Rectal smooth muscle tissue (tissue), 1 donor: ENCODE data around the gene TOMM5.

Experiments
- H3K27ac ChIP-seq: one replicate; pipeline ENCODE4 v1.7.0; 2013; ENCODE audit warnings: low read depth, low read length, inconsistent platforms
- H3K27me3 ChIP-seq: one replicate; pipeline ENCODE4 v1.7.0; 2013; ENCODE audit warnings: low read length; ENCODE audit not compliant: control insufficient read depth, insufficient read depth
- H3K36me3 ChIP-seq: one replicate; pipeline ENCODE4 v1.7.0; 2013; ENCODE audit warnings: low read length; ENCODE audit not compliant: control insufficient read depth, insufficient read depth
- H3K4me1 ChIP-seq: one replicate; pipeline ENCODE4 v1.7.0; 2013; ENCODE audit warnings: low read length; ENCODE audit not compliant: control insufficient read depth, insufficient read depth
- H3K4me3 ChIP-seq: one replicate; pipeline ENCODE4 v1.7.0; 2013; ENCODE audit warnings: low read length
- H3K9ac ChIP-seq: one replicate; pipeline ENCODE4 v1.7.0; 2013; ENCODE audit warnings: low read length

TOMM5 gene

DNA sequence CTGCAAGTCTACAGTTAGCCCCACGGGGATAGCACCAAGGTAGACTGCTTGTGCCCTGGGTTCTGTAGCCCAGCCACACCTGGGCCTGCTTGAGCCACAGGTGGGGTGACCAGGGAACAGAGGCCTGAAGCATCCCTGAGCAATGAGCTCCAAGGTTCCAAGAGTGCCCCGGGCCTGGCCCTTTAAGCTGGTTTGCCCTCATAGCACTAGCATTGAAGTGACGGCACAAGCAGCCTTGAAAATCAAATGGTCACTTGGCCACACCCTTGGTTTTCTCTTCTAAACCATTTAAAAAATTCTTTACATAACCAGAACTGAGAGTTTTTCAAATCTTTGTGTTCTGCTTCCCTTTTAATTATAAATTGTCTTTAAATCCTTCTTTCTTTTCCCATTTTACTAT is 40.9 kb downstream of the TOMM5 start:
- H3K27ac ChIP-seq, result no peak overlapping the region
- no peaks in the 10 kb centered on the region for H3K4me1 ChIP-seq
- no peaks in the 10 kb centered on the region for H3K36me3 ChIP-seq

DNA sequence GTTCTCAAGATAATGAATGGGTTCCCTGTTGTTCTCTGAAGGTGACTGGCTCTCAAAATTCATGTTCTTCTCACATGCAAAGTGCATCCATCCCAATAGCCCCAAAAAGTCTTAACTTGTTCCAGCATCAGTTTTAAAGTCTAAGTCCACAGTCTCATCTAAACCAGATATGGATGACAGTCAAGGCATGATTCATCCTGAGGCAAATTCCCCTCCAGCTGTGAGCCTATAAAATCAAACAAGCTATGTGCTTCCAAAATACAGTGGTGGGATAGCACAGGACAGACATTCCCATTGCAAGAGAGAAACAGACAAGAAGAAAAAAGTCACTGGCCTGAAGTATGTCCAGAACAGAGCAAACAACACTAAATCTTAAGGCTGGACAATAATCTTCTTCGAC is 41.6 kb downstream of the TOMM5 start:
- Histone ChIP-seq H3K27me3 (no peaks in the 10 kb centered on the region), H3K27ac (no peak overlapping the region), H3K4me3 (no peak overlapping the region), H3K36me3 (no peaks in the 10 kb centered on the region), H3K9ac (no peak overlapping the region), H3K4me1 (no peaks in the 10 kb centered on the region)

More for the DNA sequence above, 40.9 kb downstream of the TOMM5 start:
- Histone ChIP-seq H3K4me3 (no peak overlapping the region), H3K27me3 (no peaks in the 10 kb centered on the region), H3K9ac (no peak overlapping the region)

- Histone ChIP-seq H3K4me3 (no peak overlapping the region), H3K4me1 (no peaks in the 10 kb centered on the region), H3K27ac (no peak overlapping the region), H3K36me3 (no peaks in the 10 kb centered on the region), H3K9ac (no peak overlapping the region), H3K27me3 (no peaks in the 10 kb centered on the region)
These were observed 42.9 kb downstream of the TOMM5 start for GRCh38 chr9:37549527-37549926.

DNA sequence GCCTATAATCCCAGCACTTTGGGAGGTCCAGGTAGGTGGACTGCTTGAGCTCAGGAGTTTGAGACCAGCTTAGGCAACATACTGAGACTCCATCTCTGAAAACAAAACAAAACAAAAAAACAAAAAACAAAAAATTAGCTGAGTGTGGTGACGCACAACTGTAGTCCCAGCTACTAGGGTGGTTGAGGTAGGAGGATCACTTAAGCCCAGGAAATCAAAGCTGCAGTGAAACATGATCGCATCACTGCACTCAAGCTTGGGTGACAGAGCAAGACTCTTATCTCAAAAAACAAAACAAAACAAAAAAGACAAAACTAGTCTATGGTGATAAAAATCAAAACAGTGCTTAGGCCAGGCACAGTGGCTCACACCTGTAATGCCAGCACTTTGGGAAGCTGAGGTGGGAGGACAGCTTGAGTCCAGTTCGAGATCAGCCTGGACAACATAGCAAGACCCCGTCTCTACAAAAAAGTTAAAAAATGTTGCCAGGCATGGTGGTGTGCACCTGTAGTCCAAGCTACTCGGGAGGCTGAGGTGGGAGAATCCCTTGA is 45.0 kb downstream of the TOMM5 start:
- Histone ChIP-seq H3K27ac (no peak overlapping the region), H3K9ac (no peak overlapping the region), H3K4me3 (no peak overlapping the region), H3K4me1 (no peaks in the 10 kb centered on the region), H3K36me3 (no peaks in the 10 kb centered on the region), H3K27me3 (no peaks in the 10 kb centered on the region)

DNA sequence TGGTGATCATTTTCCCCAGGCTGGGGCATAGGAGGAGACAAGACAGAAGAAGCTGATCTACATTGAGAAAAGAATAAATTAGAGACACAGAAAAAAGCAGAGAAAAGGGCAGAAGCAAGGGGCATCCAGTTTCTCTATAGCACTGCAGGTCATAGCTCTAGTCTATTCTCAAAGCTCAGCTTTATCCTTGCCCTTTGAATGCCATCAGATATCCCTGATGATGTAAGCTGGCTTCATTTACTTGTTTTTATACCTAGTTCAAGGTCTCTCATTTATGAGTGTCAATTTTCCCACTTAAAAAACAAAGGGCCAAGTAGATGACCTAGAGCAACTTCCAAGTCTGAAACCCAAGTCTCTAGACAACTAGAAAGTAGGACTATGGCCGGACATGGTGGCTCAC is 48.9 kb downstream of the TOMM5 start:
- H3K4me3 ChIP-seq, result no peak overlapping the region
- H3K36me3 ChIP-seq, result peaks cover 6% of the 10 kb centered on the region
- H3K9ac ChIP-seq, result no peak overlapping the region
- H3K4me1 ChIP-seq, result no peaks in the 10 kb centered on the region
- no peaks in the 10 kb centered on the region for H3K27me3 ChIP-seq
- H3K27ac ChIP-seq, result no peak overlapping the region

- H3K9ac ChIP-seq, result no peak overlapping the region
- H3K27me3 ChIP-seq, result no peaks in the 10 kb centered on the region
- no peaks in the 10 kb centered on the region for H3K4me1 ChIP-seq
- H3K4me3 ChIP-seq, result no peak overlapping the region
- no peak overlapping the region for H3K27ac ChIP-seq
- peaks cover 6% of the 10 kb centered on the region for H3K36me3 ChIP-seq
These were observed 49.5 kb downstream of the TOMM5 start for GRCh38 chr9:37542895-37543294.

GRCh38 chr9:37542488-37542887 is 49.9 kb downstream of the TOMM5 start:
- Histone ChIP-seq H3K4me3 (no peak overlapping the region), H3K27ac (no peak overlapping the region), H3K9ac (no peak overlapping the region), H3K36me3 (peaks cover 6% of the 10 kb centered on the region), H3K27me3 (no peaks in the 10 kb centered on the region), H3K4me1 (no peaks in the 10 kb centered on the region)

- Histone ChIP-seq H3K27ac (no peak overlapping the region), H3K27me3 (no peaks in the 10 kb centered on the region), H3K36me3 (peaks cover 6% of the 10 kb centered on the region), H3K4me3 (no peak overlapping the region), H3K9ac (no peak overlapping the region), H3K4me1 (no peaks in the 10 kb centered on the region)
These were observed 50.9 kb downstream of the TOMM5 start for GRCh38 chr9:37541465-37541864.

DNA sequence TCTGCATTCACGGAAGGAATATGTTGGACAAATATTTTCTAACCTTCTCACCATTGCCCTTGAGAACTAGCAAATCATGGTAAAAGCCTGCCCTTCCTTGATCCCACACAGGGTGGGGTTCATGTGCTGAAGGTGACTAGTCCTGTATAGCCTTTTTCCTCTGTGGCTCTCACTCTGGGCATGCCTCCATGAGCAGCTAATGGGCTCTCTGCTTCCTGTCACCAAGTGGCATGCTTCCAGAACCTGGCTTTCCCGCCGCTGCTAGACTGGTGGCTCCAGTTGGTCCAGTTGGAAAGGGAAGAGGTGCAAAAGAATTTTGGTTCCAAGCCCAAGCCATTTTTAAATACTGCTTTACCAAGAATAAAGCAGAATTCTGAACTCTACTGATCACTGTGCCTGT is 51.8 kb downstream of the TOMM5 start:
- peaks cover 6% of the 10 kb centered on the region for H3K36me3 ChIP-seq

GRCh38 chr9:37539634-37540033 is 52.8 kb downstream of the TOMM5 start:
- H3K27me3 ChIP-seq, result no peaks in the 10 kb centered on the region
- H3K36me3 ChIP-seq, result peaks cover 6% of the 10 kb centered on the region
- H3K4me1 ChIP-seq, result no peaks in the 10 kb centered on the region
- no peak overlapping the region for H3K27ac ChIP-seq
- H3K9ac ChIP-seq, result no peak overlapping the region
- no peak overlapping the region for H3K4me3 ChIP-seq

More for the DNA sequence above, 51.8 kb downstream of the TOMM5 start:
- Histone ChIP-seq H3K27me3 (no peaks in the 10 kb centered on the region), H3K27ac (no peak overlapping the region), H3K9ac (no peak overlapping the region), H3K4me3 (no peak overlapping the region), H3K4me1 (no peaks in the 10 kb centered on the region)
